GM12872 (cell line): Measurements from ENCODE around the gene TIMM10.

Experiments
- TF ChIP-seq, protein P1 (sequence below): IDR thresholded peaks from 3 replicates; pipeline ENCODE4 v1.5.1; 2011; ENCODE audit warnings: low read depth, mild to moderate bottlenecking, low read length, moderate library complexity; ENCODE audit not compliant: insufficient read depth

Gene TIMM10

DNA sequence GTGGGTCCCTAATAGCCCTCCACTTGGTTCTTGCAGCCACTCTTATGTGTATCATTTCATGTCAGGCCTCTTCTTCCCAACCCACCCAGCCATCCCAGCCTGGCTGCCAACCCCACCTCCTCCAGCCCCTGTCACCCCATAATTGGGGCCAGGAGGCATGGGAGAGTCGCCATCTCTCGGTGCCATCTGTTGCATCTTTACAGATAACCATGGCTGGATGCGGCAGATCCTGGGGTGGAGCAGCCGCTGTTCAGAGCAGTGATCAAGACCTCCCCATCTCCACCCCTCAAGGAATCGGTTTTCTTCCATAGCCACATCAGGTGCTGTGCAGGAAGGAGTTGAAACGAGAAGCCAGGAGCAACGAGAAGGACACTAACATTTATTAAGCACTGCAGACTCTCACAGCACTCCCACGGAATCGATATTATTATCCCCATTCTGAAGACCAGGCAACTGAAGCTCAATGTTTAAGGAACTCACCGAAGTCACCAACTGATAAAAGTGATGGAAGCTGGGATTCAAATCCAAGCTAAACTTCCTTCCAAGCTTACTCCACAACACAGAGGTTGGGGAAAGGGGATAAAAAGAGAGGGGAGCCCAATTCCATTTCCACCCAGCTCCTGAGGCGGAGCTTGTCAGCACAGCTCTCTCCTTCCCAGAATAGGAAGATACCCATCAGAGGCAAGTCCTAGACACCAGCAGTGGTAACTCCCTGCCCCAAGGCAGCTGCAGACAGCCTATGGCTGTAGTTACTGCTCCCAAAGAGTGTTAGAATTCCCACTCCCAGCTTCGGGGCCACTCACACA, 17.7 kb downstream of the TIMM10 start:
- TF ChIP-seq, protein P1, sequence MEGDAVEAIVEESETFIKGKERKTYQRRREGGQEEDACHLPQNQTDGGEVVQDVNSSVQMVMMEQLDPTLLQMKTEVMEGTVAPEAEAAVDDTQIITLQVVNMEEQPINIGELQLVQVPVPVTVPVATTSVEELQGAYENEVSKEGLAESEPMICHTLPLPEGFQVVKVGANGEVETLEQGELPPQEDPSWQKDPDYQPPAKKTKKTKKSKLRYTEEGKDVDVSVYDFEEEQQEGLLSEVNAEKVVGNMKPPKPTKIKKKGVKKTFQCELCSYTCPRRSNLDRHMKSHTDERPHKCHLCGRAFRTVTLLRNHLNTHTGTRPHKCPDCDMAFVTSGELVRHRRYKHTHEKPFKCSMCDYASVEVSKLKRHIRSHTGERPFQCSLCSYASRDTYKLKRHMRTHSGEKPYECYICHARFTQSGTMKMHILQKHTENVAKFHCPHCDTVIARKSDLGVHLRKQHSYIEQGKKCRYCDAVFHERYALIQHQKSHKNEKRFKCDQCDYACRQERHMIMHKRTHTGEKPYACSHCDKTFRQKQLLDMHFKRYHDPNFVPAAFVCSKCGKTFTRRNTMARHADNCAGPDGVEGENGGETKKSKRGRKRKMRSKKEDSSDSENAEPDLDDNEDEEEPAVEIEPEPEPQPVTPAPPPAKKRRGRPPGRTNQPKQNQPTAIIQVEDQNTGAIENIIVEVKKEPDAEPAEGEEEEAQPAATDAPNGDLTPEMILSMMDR, result no peak

DNA sequence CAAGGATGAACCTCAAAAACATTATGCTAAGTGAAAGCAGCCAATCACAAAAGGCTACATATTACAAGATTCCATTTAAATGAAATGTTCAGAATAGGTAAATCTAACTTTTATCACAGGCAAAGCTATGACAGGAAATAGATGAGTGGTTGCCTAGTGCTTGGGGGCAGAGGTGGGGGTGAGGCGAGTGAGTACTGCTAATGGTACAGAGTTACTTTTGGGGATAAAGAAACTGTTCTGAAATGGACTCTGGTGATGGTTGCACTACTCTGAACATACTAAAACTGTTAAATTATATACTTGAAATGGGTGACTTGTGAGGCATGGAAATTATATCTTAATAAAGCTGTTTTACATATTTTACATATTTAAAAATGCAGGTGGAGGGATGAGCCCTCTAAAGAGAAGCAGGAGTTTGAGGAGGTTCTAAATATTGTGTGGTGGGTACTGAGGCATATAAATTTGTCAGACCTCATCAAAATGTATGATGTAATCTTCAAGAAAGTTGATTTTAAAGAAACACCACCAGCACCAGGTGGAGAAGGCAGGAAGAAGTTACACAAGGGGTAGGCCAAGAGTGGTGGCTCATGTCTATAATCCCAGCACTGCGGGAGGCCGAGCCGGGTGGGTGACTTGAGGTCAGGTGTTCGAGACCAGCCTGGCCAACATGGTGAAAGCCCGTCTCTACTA, 18.7 kb downstream of the TIMM10 start:
- TF ChIP-seq, protein P1, result no peak

DNA sequence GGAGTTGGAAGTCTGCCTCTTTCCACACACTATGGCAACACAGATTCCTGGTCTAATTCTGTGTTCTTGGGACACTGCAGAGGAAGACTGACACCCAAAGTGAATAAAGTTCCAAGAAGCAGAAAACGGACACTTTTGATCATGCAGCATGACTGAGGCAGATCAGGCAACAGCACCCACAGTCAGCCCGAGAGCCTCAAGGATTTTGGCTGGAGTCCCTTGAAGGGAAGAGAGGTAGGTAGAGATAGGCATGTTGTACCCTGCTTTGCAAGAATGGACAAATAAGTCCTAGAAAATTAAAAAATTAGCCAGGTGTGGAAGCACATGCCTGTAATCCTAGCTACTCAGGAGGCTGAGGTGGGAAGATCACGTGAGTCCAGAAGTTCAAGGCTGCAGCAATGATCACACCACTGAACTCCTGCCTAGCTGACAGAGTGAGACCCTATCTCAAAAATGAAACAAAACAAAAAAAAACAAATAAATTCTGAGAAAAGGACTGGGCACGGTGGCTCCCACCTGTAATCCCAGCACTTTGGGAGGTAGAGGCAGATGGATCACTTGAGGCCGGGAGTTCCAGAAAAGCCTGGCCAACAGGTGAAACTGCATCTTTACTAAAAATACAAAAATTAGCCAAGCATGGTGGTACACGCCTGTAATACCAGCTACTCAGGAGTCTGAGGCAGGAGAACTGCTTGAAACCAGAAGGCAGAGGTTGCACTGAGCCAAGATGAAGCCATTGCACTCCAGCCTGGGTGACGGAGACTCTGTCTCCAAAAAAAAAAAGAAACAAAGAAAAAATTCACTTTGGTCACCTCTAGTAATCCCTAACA, 22.0 kb downstream of the TIMM10 start:
- TF ChIP-seq, protein P1, result no peak

DNA sequence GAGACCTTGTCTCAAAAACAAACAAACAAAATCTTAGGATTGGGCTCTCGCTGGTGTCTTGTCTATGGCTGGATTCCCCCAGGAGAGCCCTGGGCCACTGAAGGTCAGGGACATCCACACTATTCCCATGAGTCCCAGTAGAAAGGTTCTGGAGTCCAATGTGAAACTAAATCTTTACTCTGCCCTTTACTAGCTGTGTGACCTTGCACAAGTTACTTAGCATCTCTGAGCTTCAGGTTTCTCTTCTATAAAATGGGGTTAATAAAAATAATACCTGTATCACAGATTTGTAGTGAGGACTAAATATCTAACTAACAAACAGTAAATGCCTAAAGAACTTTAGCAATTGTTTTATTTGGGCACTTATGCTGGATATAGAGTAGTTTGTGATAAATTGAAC, 24.0 kb downstream of the TIMM10 start:
- TF ChIP-seq, protein P1, result no peak

DNA sequence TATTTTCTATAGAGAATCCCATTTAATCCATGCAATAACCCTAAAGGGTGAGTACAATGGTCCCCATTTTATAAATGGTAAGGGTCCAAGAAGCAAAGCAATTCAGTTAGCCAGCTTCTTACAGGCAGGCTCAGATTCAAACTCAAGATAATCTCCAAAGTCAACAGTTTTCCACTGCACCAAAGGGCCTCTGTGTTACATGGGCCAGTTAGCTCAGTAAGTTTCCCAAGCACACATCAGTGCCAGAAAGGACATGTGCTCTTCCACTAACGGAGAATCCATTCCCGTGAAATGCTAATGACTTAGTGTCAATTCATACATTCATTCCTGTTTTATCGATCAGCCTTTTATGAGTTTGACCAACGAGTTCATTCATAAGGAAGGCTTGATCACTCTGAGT, 26.0 kb downstream of the TIMM10 start:
- TF ChIP-seq, protein P1, result no peak

DNA sequence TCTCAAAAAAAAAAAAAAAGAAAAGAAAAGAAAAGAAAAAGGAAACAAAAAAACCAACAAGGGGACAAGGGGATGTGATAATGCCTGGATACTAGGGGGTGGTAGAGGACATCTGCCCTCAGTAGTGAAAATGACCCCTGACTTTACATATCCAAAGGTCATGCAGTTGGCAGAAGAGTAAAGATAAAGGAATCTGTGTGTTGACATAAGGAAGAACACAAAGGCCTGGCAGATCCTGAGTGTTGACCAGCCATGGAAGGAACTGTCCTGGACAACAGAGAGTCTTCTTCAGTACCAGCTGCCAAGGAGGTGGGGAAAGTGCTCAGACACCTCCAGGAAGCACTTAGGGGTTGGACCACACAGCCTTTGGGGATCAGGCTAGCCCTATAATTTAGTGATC, 27.7 kb downstream of the TIMM10 start:
- TF ChIP-seq, protein P1, result no peak

DNA sequence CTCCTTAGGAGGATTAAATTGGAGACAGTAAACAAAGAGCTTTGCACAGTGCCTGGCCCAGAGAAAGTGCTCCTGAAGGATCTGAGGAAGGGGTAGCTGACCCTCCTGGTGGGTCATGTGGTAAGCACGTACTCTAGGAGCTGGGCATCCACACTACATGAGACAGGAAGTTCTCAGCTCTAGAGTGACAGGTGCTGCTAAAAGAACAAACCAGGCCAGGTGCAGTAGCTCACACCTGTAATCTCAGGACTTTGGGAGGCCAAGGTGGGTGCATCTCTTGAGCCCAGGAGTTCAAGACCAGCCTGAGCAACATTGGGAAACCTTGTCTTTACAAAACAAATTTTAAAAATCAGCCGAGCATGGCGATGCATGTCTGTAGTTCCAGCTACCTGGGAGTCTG, 28.2 kb downstream of the TIMM10 start:
- TF ChIP-seq, protein P1, result no peak
